T-cell (primary cell): ENCODE measurements around the gene MEOX1. TPM values are rescaled to one million over a fixed set of nuclear protein-coding genes. Genes with fewer than 3 reads are reported as not detected.

Experiments
- ATAC-seq, 4 experiments: fragments of 200-7000 bp in 3 of 4; fragments of 150-1000 bp in 1 of 4; cut with Tn5 transposase; replicated peaks in 1 of 4; 1 replicate in 3 of 4; 2 replicates in 1 of 4; pipeline ENCODE4 v1.10.0; 2021; ENCODE audit warnings: moderate library complexity in 3 of 4, mild to moderate bottlenecking in 2 of 4, moderate number of reproducible peaks in 1 of 4
- CTCF ChIA-PET, 2 donors: fragments of 300-600 bp; sonication (Branson Sonifier 250); formaldehyde crosslinking; loops; one replicate each; lab custom pipeline; 2022; ENCODE audit warnings: antibody characterized with exemption in 2 of 2; lab: Charles Lee
- POLR2A ChIA-PET, 2 donors: fragments of 300-600 bp; sonication (Branson Sonifier 250); formaldehyde crosslinking; loops; one replicate each; lab custom pipeline; 2022; ENCODE audit warnings: antibody characterized with exemption in 2 of 2; lab: Charles Lee
- DNase-seq, 35 experiments: peaks; one replicate each; pipeline versions ENCODE4 v3.0.0 to v3.0.0-alpha.2; 2013 to 2023
- H3K27ac ChIP-seq: one replicate; pipeline ENCODE4 v1.5.1; 2013; ENCODE audit warnings: low read length
- H3K27me3 ChIP-seq, 2 experiments: replicated peaks in 1 of 2; 1 replicate in 1 of 2; 2 replicates in 1 of 2; pipeline versions ENCODE4 v1.6.1 to v1.7.0; 2013; ENCODE audit warnings: low read length in 1 of 2, mixed read lengths in 1 of 2; ENCODE audit not compliant: control insufficient read depth in 2 of 2, insufficient read depth in 2 of 2; ENCODE audit errors: extremely low read depth in 1 of 2
- H3K36me3 ChIP-seq, 2 donors: 1 replicate in 1 of 2; 2 replicates in 1 of 2; pipeline versions ENCODE4 v1.6.1 to v1.7.0; 2013; ENCODE audit warnings: low read length in 1 of 2; ENCODE audit not compliant: control insufficient read depth in 2 of 2, insufficient read depth in 1 of 2; ENCODE audit errors: extremely low read depth in 1 of 2
- H3K4me1 ChIP-seq, 2 experiments: 1 replicate in 1 of 2; 2 replicates in 1 of 2; pipeline versions ENCODE4 v1.6.1 to v1.7.0; 2013; ENCODE audit warnings: low read length in 2 of 2, mixed read lengths in 1 of 2; ENCODE audit not compliant: insufficient read depth in 2 of 2, control insufficient read depth in 1 of 2; ENCODE audit errors: extremely low read depth in 1 of 2
- H3K4me3 ChIP-seq, 2 donors: 1 replicate in 1 of 2; 2 replicates in 1 of 2; pipeline versions ENCODE4 v1.5.1 to v1.7.0; 2013; ENCODE audit warnings: mild to moderate bottlenecking in 2 of 2, low read length in 1 of 2, moderate library complexity in 1 of 2; ENCODE audit not compliant: control insufficient read depth in 1 of 2; ENCODE audit errors: extremely low read depth in 1 of 2
- H3K9me3 ChIP-seq: 2 replicates; pipeline ENCODE4 v1.7.0; 2013
- H3K27ac Mint-ChIP-seq, 2 donors: one replicate each; pipeline ENCODE4 v1.8.0; 2020 to 2021; ENCODE audit warnings: mild to moderate bottlenecking in 2 of 2, mixed read lengths in 2 of 2
- H3K27me3 Mint-ChIP-seq, 2 donors: one replicate each; pipeline ENCODE4 v1.8.0; 2021 to 2022; ENCODE audit warnings: mixed read lengths in 2 of 2
- H3K36me3 Mint-ChIP-seq: one replicate; pipeline ENCODE4 v1.8.0; 2021; ENCODE audit warnings: mixed read lengths
- H3K4me1 Mint-ChIP-seq, 3 donors: one replicate each; pipeline ENCODE4 v1.8.0; 2020 to 2022; ENCODE audit warnings: mixed read lengths in 3 of 3, mild to moderate bottlenecking in 1 of 3
- H3K4me3 Mint-ChIP-seq, 3 donors: one replicate each; pipeline ENCODE4 v1.8.0; 2020 to 2022; ENCODE audit warnings: mild to moderate bottlenecking in 3 of 3, mixed read lengths in 3 of 3, moderate library complexity in 3 of 3
- H3K9me3 Mint-ChIP-seq, 3 donors: one replicate each; pipeline ENCODE4 v1.8.0; 2020 to 2022; ENCODE audit warnings: mixed read lengths in 3 of 3
- WGBS: methylation state at CpG from one replicate; pipeline ENCODE4 v1.1.5; 2013; ENCODE audit warnings: missing lambda C conversion rate; ENCODE audit not compliant: insufficient coverage; 5-methylcytosine and 5-hydroxymethylcytosine counted together
- total RNA-seq, 35 experiments: library from RNA in 6 of 35; stranded (reverse) in 6 of 35; fragments of 120-200 nt in 1 of 35; gene quantifications; one replicate each; pipeline versions ENCODE4 v1.2.1 to v1.2.4 and lab custom pipeline; 2013 to 2026

The MEOX1 gene
- total RNA-seq, 5 donors from 2014 or later (not counting 1 experiment from before 2014, with no cell fraction given), result 2.9 to 5.5 (median 3.6) TPM

GRCh38 chr17:43695970-43696865 is 34.5 kb upstream of the MEOX1 start:
- Mint-ChIP-seq H3K4me1 (peaks cover 0 to 5% (median 3%) of the 10 kb centered on the region in 3 donors), H3K36me3 (no peaks in the 10 kb centered on the region), H3K27ac (no peak overlapping the region), H3K27me3 (peaks cover 16 to 19% of the 10 kb centered on the region in 2 donors), H3K4me3 (no peak overlapping the region), H3K9me3 (no peaks in the 10 kb centered on the region)
- no peak overlapping the region for H3K27ac ChIP-seq
- no peak for ATAC-seq
- peaks cover 0 to 17% of the 10 kb centered on the region in 2 experiments for H3K4me1 ChIP-seq
- no peaks in the 10 kb centered on the region for H3K36me3 ChIP-seq
- ChIA-PET POLR2A (no interaction called here), CTCF (interaction anchor here (0.6 to 1.3 kb wide), 4 partner anchors 21 to 70 kb away, joined by 3 to 5 read pairs (median 3); no protein-coding TSS in a partner anchor)
- H3K9me3 ChIP-seq, result no peaks in the 10 kb centered on the region
- no peak for DNase-seq
- H3K27me3 ChIP-seq, result peaks cover 0 to 40% of the 10 kb centered on the region in 2 experiments
- 71% methylated on average over 9 of the region's 12 CpGs for WGBS
- no peak overlapping the region for H3K4me3 ChIP-seq

- WGBS, result 12% methylated on average over 8 of the region's 11 CpGs
- H3K9me3 Mint-ChIP-seq, result no peaks in the 10 kb centered on the region
- H3K27me3 Mint-ChIP-seq, result peaks cover 9% of the 10 kb centered on the region in 2 donors
- DNase-seq (peak; percentile 39 to 88 (median 62)), ATAC-seq (peak; percentile 83 to 93 (median 91))
- POLR2A ChIA-PET, result no interaction called here
- no peak overlapping the region for H3K4me3 Mint-ChIP-seq
- Histone ChIP-seq H3K9me3 (no peaks in the 10 kb centered on the region), H3K4me1 (peaks cover 0 to 2% of the 10 kb centered on the region in 2 experiments), H3K27me3 (peaks cover 0 to 48% of the 10 kb centered on the region in 2 experiments), H3K36me3 (no peaks in the 10 kb centered on the region), H3K4me3 (no peak overlapping the region), H3K27ac (no peak overlapping the region)
- CTCF ChIA-PET, result interaction anchor here (0.9 to 4.4 kb wide), 9 partner anchors 24 to 73 kb away, joined by 3 to 30 read pairs (median 4); no protein-coding TSS in a partner anchor
- H3K4me1 Mint-ChIP-seq, result peaks cover 0 to 2% (median 0%) of the 10 kb centered on the region in 3 donors
- no peak overlapping the region for H3K27ac Mint-ChIP-seq
- H3K36me3 Mint-ChIP-seq, result no peaks in the 10 kb centered on the region
These were observed 32.6 kb upstream of the MEOX1 start for GRCh38 chr17:43694081-43694870.

- H3K4me1 Mint-ChIP-seq, result peaks cover 0 to 2% (median 0%) of the 10 kb centered on the region in 3 donors
- Histone ChIP-seq H3K4me1 (no peaks in the 10 kb centered on the region), H3K36me3 (no peaks in the 10 kb centered on the region), H3K27me3 (peaks cover 0 to 32% of the 10 kb centered on the region in 2 experiments), H3K4me3 (no peak overlapping the region), H3K9me3 (no peaks in the 10 kb centered on the region), H3K27ac (no peak overlapping the region)
- peaks cover 2 to 5% of the 10 kb centered on the region in 2 donors for H3K27me3 Mint-ChIP-seq
- H3K27ac Mint-ChIP-seq, result no peak overlapping the region
- DNase-seq (no peak), ATAC-seq (no peak)
- 66% methylated on average over 4 of the region's 6 CpGs for WGBS
- H3K36me3 Mint-ChIP-seq, result no peaks in the 10 kb centered on the region
- H3K4me3 Mint-ChIP-seq, result no peak overlapping the region
- ChIA-PET CTCF (interaction anchor here in 1 of 2 donors (3.6 to 4.4 kb wide), 2 partner anchors 69 to 75 kb away, joined by 18 to 30 read pairs; no protein-coding TSS in a partner anchor), POLR2A (no interaction called here)
- H3K9me3 Mint-ChIP-seq, result no peaks in the 10 kb centered on the region
These were observed 29.6 kb upstream of the MEOX1 start for GRCh38 chr17:43691317-43691693.

GRCh38 chr17:43690624-43691316 is 29.0 kb upstream of the MEOX1 start:
- ATAC-seq, result no peak

GRCh38 chr17:43689814-43690213 is 28.1 kb upstream of the MEOX1 start:
- Mint-ChIP-seq H3K4me1 (peaks cover 0 to 2% (median 0%) of the 10 kb centered on the region in 3 donors), H3K27me3 (peaks cover 0 to 5% of the 10 kb centered on the region in 2 donors), H3K9me3 (no peaks in the 10 kb centered on the region), H3K27ac (no peak overlapping the region), H3K4me3 (no peak overlapping the region), H3K36me3 (no peaks in the 10 kb centered on the region)
- H3K36me3 ChIP-seq, result no peaks in the 10 kb centered on the region
- H3K27me3 ChIP-seq, result peaks cover 0 to 27% of the 10 kb centered on the region in 2 experiments
- no peak overlapping the region for H3K4me3 ChIP-seq
- no peak overlapping the region for H3K27ac ChIP-seq
- H3K4me1 ChIP-seq, result no peaks in the 10 kb centered on the region
- 81% methylated on average over 4 of the region's 6 CpGs for WGBS
- DNase-seq (no peak), ATAC-seq (no peak)
- POLR2A ChIA-PET, result no interaction called here
- CTCF ChIA-PET, result no interaction called here
- H3K9me3 ChIP-seq, result no peaks in the 10 kb centered on the region

More at GRCh38 chr17:43690624-43691316, 29.0 kb upstream of the MEOX1 start:
- H3K36me3 ChIP-seq, result no peaks in the 10 kb centered on the region
- Mint-ChIP-seq H3K27me3 (peaks cover 0 to 5% of the 10 kb centered on the region in 2 donors), H3K9me3 (no peaks in the 10 kb centered on the region), H3K36me3 (no peaks in the 10 kb centered on the region), H3K4me1 (peaks cover 0 to 2% (median 0%) of the 10 kb centered on the region in 3 donors), H3K4me3 (no peak overlapping the region), H3K27ac (no peak overlapping the region)
- no peak overlapping the region for H3K4me3 ChIP-seq
- CTCF ChIA-PET, result interaction anchor here in 1 of 2 donors (3.6 to 4.4 kb wide), 2 partner anchors 70 to 76 kb away, joined by 18 to 30 read pairs; no protein-coding TSS in a partner anchor
- no peak for DNase-seq
- POLR2A ChIA-PET, result no interaction called here
- no peaks in the 10 kb centered on the region for H3K9me3 ChIP-seq
- H3K27me3 ChIP-seq, result peaks cover 0 to 28% of the 10 kb centered on the region in 2 experiments
- no peak overlapping the region for H3K27ac ChIP-seq
- H3K4me1 ChIP-seq, result no peaks in the 10 kb centered on the region
- 72% methylated on average over 4 of the region's 9 CpGs for WGBS
